Measurements from ENCODE around the gene VAPB. TPM values are rescaled to one million over a fixed set of nuclear protein-coding genes. Genes with fewer than 3 reads are reported as not detected.

The VAPB gene
- total and polyA plus RNA-seq, 10 donors: 11.2 to 32.5 (median 23.3) TPM

- Histone ChIP-seq H3K4me3 (no peak overlapping the region), H3K36me3 (peaks cover 0 to 7% (median 0%) of the 10 kb centered on the region in 6 donors), H3K9me3 (no peaks in the 10 kb centered on the region), H3K27me3 (replicated peaks in 1 of 7) (no peaks in the 10 kb centered on the region), H3K27ac (no peak overlapping the region), H3K4me1 (peaks cover 21 to 98% (median 72%) of the 10 kb centered on the region in 6 donors)
- no peak for DNase-seq
- WGBS, 5 donors: 93 to 96% (median 94%) methylated on average over 6 of the region's 6 CpGs
- no peak for TF ChIP-seq CTCF (IDR thresholded peaks at IDR 0.05 in 8 of 11, conservative IDR thresholded peaks at IDR 0.05 in 3 of 11)
- no peak for TF ChIP-seq POLR2A (IDR thresholded peaks at IDR 0.05)
- no peak for TF ChIP-seq POLR2AphosphoS5 (IDR thresholded peaks at IDR 0.05)
- intact Hi-C loops (cut with DNase I; ENCODE audit: low total_unique reads): loop anchor here (10.0 kb wide), 1 partner anchor 45 kb away; no protein-coding TSS in a partner anchor
Measured at GRCh38 chr20:58399926-58400325, 10.9 kb downstream of the VAPB start.

- TF ChIP-seq POLR2AphosphoS5 (IDR thresholded peaks at IDR 0.05) (no peak), POLR2A (IDR thresholded peaks at IDR 0.05) (no peak), CTCF (IDR thresholded peaks at IDR 0.05 in 8 of 11, conservative IDR thresholded peaks at IDR 0.05 in 3 of 11) (no peak)
- WGBS, 5 donors: 26 to 46% (median 35%) methylated on average over 1 of the region's 1 CpG
- H3K9me3 ChIP-seq: no peaks in the 10 kb centered on the region
- DNase-seq: no peak
- H3K4me3 ChIP-seq: no peak overlapping the region
- H3K27ac ChIP-seq: peak overlapping the region in 3 of 8 donors; percentile 4 to 22 (median 8)
- H3K36me3 ChIP-seq: peaks cover 0 to 7% (median 0%) of the 10 kb centered on the region in 6 donors
- intact Hi-C loops (cut with DNase I; ENCODE audit: low total_unique reads): no loop called here
- H3K4me1 ChIP-seq: peaks cover 21 to 97% (median 73%) of the 10 kb centered on the region in 6 donors
- H3K27me3 ChIP-seq (replicated peaks in 1 of 7): no peaks in the 10 kb centered on the region
Measured at GRCh38 chr20:58401162-58401561, 12.1 kb downstream of the VAPB start.

GRCh38 chr20:58402305-58402704 is 13.3 kb downstream of the VAPB start:
- no peak for TF ChIP-seq POLR2AphosphoS5 (IDR thresholded peaks at IDR 0.05)
- TF ChIP-seq CTCF (IDR thresholded peaks at IDR 0.05 in 8 of 11, conservative IDR thresholded peaks at IDR 0.05 in 3 of 11): no peak
- TF ChIP-seq POLR2A (IDR thresholded peaks at IDR 0.05): no peak
- Histone ChIP-seq H3K27ac (no peak overlapping the region), H3K36me3 (peaks cover 0 to 7% (median 0%) of the 10 kb centered on the region in 6 donors), H3K9me3 (no peaks in the 10 kb centered on the region), H3K4me1 (peaks cover 23 to 97% (median 76%) of the 10 kb centered on the region in 6 donors), H3K4me3 (no peak overlapping the region), H3K27me3 (replicated peaks in 1 of 7) (no peaks in the 10 kb centered on the region)
- 79 to 86% (median 82%) methylated on average over 5 of the region's 5 CpGs for WGBS, 5 donors
- intact Hi-C loops (cut with DNase I; ENCODE audit: low total_unique reads): no loop called here
- no peak for DNase-seq

- H3K4me1 ChIP-seq: peaks cover 26 to 97% (median 78%) of the 10 kb centered on the region in 6 donors
- no peak for DNase-seq
- 83 to 93% (median 88%) methylated on average over 5 of the region's 5 CpGs for WGBS, 5 donors
Measured at GRCh38 chr20:58402827-58403226, 13.8 kb downstream of the VAPB start.

More at GRCh38 chr20:58402827-58403226, 13.8 kb downstream of the VAPB start:
- Histone ChIP-seq H3K36me3 (peaks cover 0 to 3% (median 0%) of the 10 kb centered on the region in 6 donors), H3K4me3 (no peak overlapping the region), H3K9me3 (no peaks in the 10 kb centered on the region), H3K27me3 (replicated peaks in 1 of 7) (no peaks in the 10 kb centered on the region), H3K27ac (peak overlapping the region in 3 of 8 donors; percentile 1 to 16 (median 16))
- TF ChIP-seq POLR2AphosphoS5 (IDR thresholded peaks at IDR 0.05) (no peak), POLR2A (IDR thresholded peaks at IDR 0.05) (no peak), CTCF (IDR thresholded peaks at IDR 0.05 in 8 of 11, conservative IDR thresholded peaks at IDR 0.05 in 3 of 11) (no peak)
- intact Hi-C loops (cut with DNase I; ENCODE audit: low total_unique reads): no loop called here
